Measurements from ENCODE around the gene PPP2R2C. TPM values are rescaled to one million over a fixed set of nuclear protein-coding genes. Genes with fewer than 3 reads are reported as not detected.

PPP2R2C gene
- total and polyA plus RNA-seq, 2 experiments from 2014 or later: 1.3 to 9.2 TPM

DNA sequence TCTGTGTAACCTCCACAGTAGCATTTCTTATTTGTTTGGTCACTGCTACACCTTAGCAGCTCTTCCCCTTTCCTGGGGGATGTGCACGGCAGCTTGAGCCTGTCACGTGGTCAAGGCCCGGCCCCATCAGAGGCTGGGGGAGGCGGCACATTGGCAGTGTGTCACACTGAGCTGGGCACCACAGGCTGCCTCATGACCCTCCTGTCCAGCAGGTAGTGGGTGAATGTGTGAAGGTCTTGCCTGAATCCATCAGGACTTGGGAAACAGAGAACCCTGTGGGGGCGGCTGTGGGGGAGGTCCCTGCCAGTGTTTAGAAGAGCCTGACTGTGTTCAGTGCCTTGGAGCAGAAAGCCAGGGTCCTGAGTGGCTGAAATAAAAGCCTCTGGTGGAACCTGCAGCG lies 169.5 kb downstream of the PPP2R2C start (continued):
- TF ChIP-seq, protein P1, sequence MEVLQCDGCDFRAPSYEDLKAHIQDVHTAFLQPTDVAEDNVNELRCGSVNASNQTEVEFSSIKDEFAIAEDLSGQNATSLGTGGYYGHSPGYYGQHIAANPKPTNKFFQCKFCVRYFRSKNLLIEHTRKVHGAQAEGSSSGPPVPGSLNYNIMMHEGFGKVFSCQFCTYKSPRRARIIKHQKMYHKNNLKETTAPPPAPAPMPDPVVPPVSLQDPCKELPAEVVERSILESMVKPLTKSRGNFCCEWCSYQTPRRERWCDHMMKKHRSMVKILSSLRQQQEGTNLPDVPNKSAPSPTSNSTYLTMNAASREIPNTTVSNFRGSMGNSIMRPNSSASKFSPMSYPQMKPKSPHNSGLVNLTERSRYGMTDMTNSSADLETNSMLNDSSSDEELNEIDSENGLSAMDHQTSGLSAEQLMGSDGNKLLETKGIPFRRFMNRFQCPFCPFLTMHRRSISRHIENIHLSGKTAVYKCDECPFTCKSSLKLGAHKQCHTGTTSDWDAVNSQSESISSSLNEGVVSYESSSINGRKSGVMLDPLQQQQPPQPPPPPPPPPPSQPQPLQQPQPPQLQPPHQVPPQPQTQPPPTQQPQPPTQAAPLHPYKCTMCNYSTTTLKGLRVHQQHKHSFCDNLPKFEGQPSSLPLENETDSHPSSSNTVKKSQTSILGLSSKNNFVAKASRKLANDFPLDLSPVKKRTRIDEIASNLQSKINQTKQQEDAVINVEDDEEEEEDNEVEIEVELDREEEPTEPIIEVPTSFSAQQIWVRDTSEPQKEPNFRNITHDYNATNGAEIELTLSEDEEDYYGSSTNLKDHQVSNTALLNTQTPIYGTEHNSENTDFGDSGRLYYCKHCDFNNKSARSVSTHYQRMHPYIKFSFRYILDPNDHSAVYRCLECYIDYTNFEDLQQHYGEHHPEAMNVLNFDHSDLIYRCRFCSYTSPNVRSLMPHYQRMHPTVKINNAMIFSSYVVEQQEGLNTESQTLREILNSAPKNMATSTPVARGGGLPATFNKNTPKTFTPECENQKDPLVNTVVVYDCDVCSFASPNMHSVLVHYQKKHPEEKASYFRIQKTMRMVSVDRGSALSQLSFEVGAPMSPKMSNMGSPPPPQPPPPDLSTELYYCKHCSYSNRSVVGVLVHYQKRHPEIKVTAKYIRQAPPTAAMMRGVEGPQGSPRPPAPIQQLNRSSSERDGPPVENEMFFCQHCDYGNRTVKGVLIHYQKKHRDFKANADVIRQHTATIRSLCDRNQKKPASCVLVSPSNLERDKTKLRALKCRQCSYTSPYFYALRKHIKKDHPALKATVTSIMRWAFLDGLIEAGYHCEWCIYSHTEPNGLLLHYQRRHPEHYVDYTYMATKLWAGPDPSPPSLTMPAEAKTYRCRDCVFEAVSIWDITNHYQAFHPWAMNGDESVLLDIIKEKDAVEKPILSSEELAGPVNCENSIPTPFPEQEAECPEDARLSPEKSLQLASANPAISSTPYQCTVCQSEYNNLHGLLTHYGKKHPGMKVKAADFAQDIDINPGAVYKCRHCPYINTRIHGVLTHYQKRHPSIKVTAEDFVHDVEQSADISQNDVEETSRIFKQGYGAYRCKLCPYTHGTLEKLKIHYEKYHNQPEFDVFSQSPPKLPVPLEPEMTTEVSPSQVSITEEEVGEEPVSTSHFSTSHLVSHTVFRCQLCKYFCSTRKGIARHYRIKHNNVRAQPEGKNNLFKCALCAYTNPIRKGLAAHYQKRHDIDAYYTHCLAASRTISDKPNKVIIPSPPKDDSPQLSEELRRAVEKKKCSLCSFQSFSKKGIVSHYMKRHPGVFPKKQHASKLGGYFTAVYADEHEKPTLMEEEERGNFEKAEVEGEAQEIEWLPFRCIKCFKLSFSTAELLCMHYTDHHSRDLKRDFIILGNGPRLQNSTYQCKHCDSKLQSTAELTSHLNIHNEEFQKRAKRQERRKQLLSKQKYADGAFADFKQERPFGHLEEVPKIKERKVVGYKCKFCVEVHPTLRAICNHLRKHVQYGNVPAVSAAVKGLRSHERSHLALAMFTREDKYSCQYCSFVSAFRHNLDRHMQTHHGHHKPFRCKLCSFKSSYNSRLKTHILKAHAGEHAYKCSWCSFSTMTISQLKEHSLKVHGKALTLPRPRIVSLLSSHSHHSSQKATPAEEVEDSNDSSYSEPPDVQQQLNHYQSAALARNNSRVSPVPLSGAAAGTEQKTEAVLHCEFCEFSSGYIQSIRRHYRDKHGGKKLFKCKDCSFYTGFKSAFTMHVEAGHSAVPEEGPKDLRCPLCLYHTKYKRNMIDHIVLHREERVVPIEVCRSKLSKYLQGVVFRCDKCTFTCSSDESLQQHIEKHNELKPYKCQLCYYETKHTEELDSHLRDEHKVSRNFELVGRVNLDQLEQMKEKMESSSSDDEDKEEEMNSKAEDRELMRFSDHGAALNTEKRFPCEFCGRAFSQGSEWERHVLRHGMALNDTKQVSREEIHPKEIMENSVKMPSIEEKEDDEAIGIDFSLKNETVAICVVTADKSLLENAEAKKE (CRISPR knock-in tag; IDR thresholded peaks at IDR 0.05): no peak
- TF ChIP-seq, protein P2, sequence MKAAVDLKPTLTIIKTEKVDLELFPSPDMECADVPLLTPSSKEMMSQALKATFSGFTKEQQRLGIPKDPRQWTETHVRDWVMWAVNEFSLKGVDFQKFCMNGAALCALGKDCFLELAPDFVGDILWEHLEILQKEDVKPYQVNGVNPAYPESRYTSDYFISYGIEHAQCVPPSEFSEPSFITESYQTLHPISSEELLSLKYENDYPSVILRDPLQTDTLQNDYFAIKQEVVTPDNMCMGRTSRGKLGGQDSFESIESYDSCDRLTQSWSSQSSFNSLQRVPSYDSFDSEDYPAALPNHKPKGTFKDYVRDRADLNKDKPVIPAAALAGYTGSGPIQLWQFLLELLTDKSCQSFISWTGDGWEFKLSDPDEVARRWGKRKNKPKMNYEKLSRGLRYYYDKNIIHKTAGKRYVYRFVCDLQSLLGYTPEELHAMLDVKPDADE (IDR thresholded peaks at IDR 0.05): no peak
- TF ChIP-seq EZH2phosphoT487 (IDR thresholded peaks at IDR 0.05; ENCODE audit: unreplicated experiment) (no peak), NANOG (IDR thresholded peaks at IDR 0.05; ENCODE audit: borderline replicate concordance) (no peak), JUNB (IDR thresholded peaks at IDR 0.05; ENCODE audit: unreplicated experiment) (no peak), POLR2AphosphoS5 (IDR thresholded peaks at IDR 0.05; ENCODE audit: low read depth) (no peak), CREB1 (CRISPR knock-in tag; IDR thresholded peaks at IDR 0.05; ENCODE audit: low read depth) (no peak), ZNF331 (CRISPR knock-in tag; IDR thresholded peaks at IDR 0.05; ENCODE audit: low read depth) (no peak)

GRCh38 chr4:6301732-6302442 lies 170.5 kb downstream of the PPP2R2C start:
- H3K4me3 ChIP-seq: no peak overlapping the region
- no peak overlapping the region for H3K27ac ChIP-seq (ENCODE audit: low read depth)
- DNase-seq (ENCODE audit: low spot score) (no peak), ATAC-seq (no peak)
- no peaks in the 10 kb centered on the region; the same call in 1 of the 2 replicates for H3K79me2 ChIP-seq (replicated peaks; ENCODE audit: insufficient read depth)
- Mint-ChIP-seq H3K9me3 (no peaks in the 10 kb centered on the region), H3K4me3 (no peak overlapping the region), H3K27me3 (ENCODE audit: insufficient read depth, low read depth, poor library complexity) (peaks cover 7% of the 10 kb centered on the region), H3K4me1 (no peaks in the 10 kb centered on the region), H3K36me3 (ENCODE audit: low read depth) (peaks cover 34% of the 10 kb centered on the region), H3K27ac (no peak overlapping the region)
- H3K36me3 ChIP-seq (ENCODE audit: insufficient read depth): no peaks in the 10 kb centered on the region; the same call in 1 of the 2 replicates
- no peak overlapping the region for H3K4me2 ChIP-seq
- H2AFZ ChIP-seq: no peak overlapping the region
- H4K20me1 ChIP-seq (replicated peaks; ENCODE audit: insufficient read depth): no peaks in the 10 kb centered on the region
- no peaks in the 10 kb centered on the region for H3K27me3 ChIP-seq (ENCODE audit: insufficient read depth)
- H3K4me1 ChIP-seq (ENCODE audit: insufficient read depth): no peaks in the 10 kb centered on the region
- H3K9me2 ChIP-seq (ENCODE audit: insufficient read depth): no peaks in the 10 kb centered on the region
- no peaks in the 10 kb centered on the region for H3F3A ChIP-seq (replicated peaks; ENCODE audit: low read depth)
- TF ChIP-seq ZNF331 (CRISPR knock-in tag; IDR thresholded peaks at IDR 0.05; ENCODE audit: low read depth): no peak
- TF ChIP-seq, protein P1 (CRISPR knock-in tag; IDR thresholded peaks at IDR 0.05): no peak

Measured in GM23338 (cell line).